Measurements from ENCODE around the gene MICU1. TPM values are rescaled to one million over a fixed set of nuclear protein-coding genes. Genes with fewer than 3 reads are reported as not detected.

The MICU1 gene
- total and polyA plus RNA-seq, 2 of the 13 experiments (the other 11 are each of a cell fraction or from before 2014, with no cell fraction given), result 32.5 to 56.1 TPM

- TF ChIP-seq SPEN (CRISPR knock-in tag; IDR thresholded peaks at IDR 0.05; ENCODE audit: low read depth) (no peak), ZNF552 (CRISPR knock-in tag; IDR thresholded peaks at IDR 0.05; ENCODE audit: borderline replicate concordance) (no peak), SETDB1 (CRISPR knock-in tag; IDR thresholded peaks at IDR 0.05; ENCODE audit: borderline replicate concordance) (no peak), MXI1 (IDR thresholded peaks at IDR 0.05; ENCODE audit: borderline replicate concordance, low read depth, low read length) (no peak), ZNF33A (CRISPR knock-in tag; IDR thresholded peaks at IDR 0.05; ENCODE audit: borderline replicate concordance) (no peak), KAT7 (CRISPR knock-in tag; IDR thresholded peaks at IDR 0.05; ENCODE audit: borderline replicate concordance) (no peak), RERE (CRISPR knock-in tag; IDR thresholded peaks at IDR 0.05; ENCODE audit: low read depth) (no peak), ZNF570 (CRISPR knock-in tag; IDR thresholded peaks at IDR 0.05; ENCODE audit: borderline replicate concordance) (no peak), ZNF574 (CRISPR knock-in tag; IDR thresholded peaks at IDR 0.05) (no peak), JUN (CRISPR knock-in tag; IDR thresholded peaks at IDR 0.05) (no peak), JUND (CRISPR knock-in tag; IDR thresholded peaks at IDR 0.05) (no peak), TMF1 (CRISPR knock-in tag; IDR thresholded peaks at IDR 0.05; ENCODE audit: low read depth) (no peak), ZNF572 (CRISPR knock-in tag; IDR thresholded peaks at IDR 0.05) (no peak)
- TF ChIP-seq, protein P1, sequence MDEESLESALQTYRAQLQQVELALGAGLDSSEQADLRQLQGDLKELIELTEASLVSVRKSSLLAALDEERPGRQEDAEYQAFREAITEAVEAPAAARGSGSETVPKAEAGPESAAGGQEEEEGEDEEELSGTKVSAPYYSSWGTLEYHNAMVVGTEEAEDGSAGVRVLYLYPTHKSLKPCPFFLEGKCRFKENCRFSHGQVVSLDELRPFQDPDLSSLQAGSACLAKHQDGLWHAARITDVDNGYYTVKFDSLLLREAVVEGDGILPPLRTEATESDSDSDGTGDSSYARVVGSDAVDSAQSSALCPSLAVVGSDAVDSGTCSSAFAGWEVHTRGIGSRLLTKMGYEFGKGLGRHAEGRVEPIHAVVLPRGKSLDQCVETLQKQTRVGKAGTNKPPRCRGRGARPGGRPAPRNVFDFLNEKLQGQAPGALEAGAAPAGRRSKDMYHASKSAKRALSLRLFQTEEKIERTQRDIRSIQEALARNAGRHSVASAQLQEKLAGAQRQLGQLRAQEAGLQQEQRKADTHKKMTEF (CRISPR knock-in tag; IDR thresholded peaks at IDR 0.05), result peak; percentile 11; the same call in 1 of the 2 replicates
- TF ChIP-seq, protein P2, sequence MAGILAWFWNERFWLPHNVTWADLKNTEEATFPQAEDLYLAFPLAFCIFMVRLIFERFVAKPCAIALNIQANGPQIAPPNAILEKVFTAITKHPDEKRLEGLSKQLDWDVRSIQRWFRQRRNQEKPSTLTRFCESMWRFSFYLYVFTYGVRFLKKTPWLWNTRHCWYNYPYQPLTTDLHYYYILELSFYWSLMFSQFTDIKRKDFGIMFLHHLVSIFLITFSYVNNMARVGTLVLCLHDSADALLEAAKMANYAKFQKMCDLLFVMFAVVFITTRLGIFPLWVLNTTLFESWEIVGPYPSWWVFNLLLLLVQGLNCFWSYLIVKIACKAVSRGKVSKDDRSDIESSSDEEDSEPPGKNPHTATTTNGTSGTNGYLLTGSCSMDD (CRISPR knock-in tag; IDR thresholded peaks at IDR 0.05), result no peak
Measured at GRCh38 chr10:72335394-72336258, 290.3 kb downstream of the MICU1 start (continued).

All from HepG2 (cell line).